IPS-NIHi11 (cell line): ENCODE measurements around the gene EGR2.

Source experiments
- DNase-seq: peaks from one replicate; pipeline ENCODE4 v3.0.0; 2012; ENCODE audit warnings: mixed read lengths, low spot score

EGR2 gene

GRCh38 chr10:62816331-62817120, at the start of gene EGR2:
EGR2 (minus strand) TSS chr10:62816366; CDS start chr10:62816029, 337 bp downstream.
- peak; percentile 85 for DNase-seq

DNA sequence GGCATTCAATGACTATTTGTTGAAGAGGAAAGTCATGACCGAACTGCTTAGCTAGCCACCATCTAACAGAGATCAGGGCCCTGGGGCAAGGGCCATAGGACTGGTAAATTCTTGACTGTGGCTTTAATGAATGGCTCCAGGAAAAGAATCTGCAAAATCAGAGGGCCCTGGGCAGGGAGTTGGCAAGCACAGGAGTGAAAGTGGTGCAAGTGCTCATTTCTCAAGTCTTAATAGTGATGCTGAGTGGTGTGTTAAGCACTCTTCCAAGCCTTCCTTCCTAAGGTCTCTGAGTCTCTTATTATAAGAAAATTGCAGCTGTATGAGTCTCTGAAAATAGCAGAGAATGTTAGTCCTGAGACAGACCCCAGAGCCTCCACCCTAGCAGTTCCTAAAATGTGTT, 46.3 kb upstream of the EGR2 start:
- DNase-seq, result no peak

DNA sequence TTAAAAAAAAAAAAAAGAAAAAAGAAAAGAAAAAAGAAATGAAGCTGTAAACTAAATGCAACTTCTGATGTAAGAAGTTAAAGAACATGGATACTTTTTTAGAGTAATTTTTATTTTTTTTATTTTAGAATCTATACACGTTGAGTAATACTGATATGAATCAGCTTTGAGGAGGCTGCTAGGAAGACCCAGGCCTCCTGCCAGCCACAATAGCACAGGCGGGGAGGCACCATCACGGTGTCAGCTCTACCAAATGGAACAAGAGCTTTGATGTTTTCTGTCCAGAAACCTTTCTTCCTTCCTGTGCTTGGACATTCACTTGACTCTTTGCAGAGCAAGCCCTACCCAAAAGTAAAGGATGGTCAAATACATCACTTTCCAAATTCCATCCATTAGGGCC, 45.3 kb upstream of the EGR2 start:
- DNase-seq, result no peak

DNA sequence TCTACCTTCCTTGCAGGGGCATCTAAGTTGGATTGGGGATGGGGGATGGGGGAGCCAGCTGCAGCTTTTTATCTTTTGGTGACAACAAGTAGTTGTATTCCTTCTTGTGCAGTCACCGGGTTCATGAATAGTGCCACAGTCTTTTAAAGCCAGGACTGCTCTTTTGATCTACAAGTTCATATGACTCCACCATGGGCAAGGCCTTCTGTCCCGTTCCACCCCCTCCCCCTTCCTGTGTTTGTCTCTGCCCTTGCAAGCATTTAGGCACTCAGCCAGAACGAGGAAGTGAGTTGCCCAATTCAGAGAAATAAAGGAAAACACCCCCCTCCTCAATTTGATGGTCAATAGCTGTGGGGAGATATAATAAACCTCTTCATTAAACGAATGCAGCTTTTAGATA, 44.8 kb upstream of the EGR2 start:
- no peak for DNase-seq

GRCh38 chr10:62858364-62858763, 42.2 kb upstream of the EGR2 start:
- DNase-seq, result peak; percentile 17

DNA sequence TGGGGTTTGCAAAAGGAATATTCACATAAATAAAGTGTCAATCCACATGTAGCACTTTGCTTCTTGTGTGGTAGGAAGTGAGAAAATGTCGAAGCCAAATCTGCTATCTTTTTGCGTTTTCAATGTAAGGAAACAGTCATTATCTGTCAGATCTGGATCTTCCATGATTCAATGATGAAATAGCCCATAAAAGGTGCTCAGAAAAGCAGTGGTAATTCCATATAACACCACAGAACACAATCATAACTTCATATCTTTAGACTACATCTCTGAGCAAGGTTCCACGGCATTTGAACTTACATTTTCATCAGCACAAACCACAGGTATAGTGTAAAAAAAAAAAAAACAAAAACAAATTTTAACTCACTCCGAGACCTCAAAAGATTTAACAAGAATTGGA, 39.9 kb upstream of the EGR2 start:
- DNase-seq, result no peak

DNA sequence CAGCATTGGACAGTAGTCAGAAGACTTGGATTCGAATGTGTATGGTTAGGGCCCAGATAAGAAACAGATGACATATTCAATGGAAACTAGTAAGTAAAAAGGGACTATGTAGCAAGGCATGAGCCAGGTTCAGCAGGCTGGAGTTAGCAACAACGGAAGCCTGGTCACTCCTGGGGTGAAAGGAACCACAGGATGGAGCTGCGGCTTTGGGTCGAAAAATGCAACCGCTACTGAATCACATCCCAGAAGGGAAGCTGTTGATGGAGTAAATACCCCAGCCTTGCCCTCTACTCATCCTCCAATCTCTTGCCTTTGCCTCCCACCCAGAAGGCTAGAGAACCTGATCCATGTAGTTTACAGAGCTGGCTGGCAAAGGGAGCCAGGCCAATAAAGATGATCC, 37.5 kb upstream of the EGR2 start:
- DNase-seq, result no peak

GRCh38 chr10:62852961-62853702, 37.0 kb upstream of the EGR2 start:
- DNase-seq, result no peak

DNA sequence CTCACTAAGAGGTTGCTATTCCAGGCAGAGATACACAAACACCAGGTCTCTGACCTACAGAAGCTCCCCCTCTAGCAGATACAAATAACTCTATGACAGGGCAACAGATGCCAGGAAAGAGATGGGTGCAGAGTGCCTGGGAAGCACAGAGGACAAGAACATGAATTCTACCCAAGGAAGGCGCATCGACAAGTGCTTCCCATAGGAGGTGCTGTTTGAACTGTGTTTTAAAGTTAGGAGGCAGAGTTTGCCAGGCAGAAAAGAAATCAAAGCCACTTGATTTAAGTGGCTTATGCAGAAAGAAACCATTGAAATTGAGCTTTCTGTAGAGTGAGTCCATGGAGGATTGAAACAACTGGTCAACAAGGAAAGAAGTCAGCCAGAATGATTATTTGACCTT, 35.3 kb upstream of the EGR2 start:
- peak; percentile 43 for DNase-seq

GRCh38 chr10:62850646-62851045, 34.5 kb upstream of the EGR2 start:
- no peak for DNase-seq

DNA sequence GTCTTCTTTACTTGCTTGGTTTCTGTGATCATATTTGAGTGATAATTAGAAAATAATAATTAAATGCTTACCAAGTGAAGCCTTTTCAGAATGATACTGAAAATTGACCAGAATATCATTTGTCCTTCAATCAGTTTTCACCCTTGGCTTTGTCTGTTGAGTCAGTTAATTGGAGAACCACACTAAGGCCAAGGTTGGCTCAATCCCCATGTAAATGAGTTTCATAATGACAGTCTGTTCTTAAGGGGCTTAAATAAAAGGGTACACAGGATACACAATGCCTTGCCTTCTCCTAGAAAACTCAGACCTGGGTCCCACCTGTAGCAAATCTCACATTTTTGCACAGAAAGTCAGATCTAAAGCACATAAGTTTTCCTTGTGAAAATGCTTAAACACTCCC, 31.3 kb upstream of the EGR2 start:
- DNase-seq, result no peak

- no peak for DNase-seq
These were observed 28.3 kb upstream of the EGR2 start for GRCh38 chr10:62844280-62845011.

- DNase-seq, result no peak
These were observed 27.4 kb upstream of the EGR2 start for GRCh38 chr10:62843600-62843999.

DNA sequence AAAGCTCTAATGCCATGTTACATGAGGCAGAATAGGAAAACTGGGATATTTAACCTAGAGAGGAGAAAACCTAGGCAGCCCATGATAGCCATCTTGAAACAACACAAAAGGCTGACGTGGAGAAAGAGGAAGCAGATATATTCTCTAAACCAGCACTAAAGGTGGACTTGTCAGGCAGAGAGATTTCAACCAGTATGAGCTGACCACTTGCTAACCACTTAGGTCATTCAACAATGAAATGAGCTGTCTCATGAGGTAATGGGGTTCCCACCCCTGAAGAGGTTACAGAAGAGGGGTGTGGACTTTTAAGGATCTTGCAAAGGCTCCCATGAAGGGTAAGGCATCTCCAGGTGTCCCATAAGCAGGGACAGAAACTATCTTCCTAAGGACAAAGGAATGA, 26.8 kb upstream of the EGR2 start:
- no peak for DNase-seq

DNA sequence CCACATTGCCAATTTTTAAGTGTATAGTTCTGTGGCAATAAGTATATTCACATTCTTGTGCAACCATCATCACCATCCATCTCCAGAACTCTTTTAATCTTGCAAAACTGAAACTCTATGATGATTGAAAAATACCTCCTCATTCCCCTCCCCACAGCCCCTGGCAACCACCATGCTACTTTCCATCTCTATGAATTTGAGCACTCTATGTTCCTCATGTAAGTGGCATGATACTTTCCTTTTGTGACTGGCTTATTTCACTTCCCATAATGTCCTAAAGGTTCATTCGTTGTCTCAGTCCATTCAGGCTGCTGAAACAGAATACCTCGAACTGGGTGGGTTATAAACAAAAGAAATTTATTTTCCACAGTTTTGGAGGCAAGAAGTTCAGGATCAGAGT, 23.4 kb upstream of the EGR2 start:
- DNase-seq, result no peak

DNA sequence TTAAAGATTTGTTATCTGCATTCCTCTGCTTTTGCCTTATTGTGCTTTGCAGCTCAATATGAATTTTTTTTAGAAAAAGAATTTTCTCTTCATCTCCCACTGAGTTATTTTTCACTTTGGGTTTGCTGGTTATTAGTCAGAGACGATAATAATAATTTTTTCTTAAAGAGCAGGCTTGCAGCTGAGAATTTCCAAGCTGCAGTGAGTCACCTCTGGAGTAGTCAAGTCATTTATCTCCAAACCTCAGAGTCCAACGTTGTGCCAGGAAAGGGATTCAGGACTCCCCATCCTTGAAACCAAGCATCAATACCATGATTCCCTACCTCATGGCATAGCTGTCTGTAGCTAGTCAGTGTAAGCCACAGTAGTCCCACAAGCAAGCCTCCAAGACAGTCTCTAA, 15.2 kb upstream of the EGR2 start:
- no peak for DNase-seq

GRCh38 chr10:62830679-62831078, 14.5 kb upstream of the EGR2 start:
- no peak for DNase-seq

GRCh38 chr10:62829622-62830021, 13.5 kb upstream of the EGR2 start:
- no peak for DNase-seq

- no peak for DNase-seq
These were observed 10.1 kb upstream of the EGR2 start for GRCh38 chr10:62826273-62826672.

GRCh38 chr10:62820586-62820985, 4.4 kb upstream of the EGR2 start:
- DNase-seq, result no peak

DNA sequence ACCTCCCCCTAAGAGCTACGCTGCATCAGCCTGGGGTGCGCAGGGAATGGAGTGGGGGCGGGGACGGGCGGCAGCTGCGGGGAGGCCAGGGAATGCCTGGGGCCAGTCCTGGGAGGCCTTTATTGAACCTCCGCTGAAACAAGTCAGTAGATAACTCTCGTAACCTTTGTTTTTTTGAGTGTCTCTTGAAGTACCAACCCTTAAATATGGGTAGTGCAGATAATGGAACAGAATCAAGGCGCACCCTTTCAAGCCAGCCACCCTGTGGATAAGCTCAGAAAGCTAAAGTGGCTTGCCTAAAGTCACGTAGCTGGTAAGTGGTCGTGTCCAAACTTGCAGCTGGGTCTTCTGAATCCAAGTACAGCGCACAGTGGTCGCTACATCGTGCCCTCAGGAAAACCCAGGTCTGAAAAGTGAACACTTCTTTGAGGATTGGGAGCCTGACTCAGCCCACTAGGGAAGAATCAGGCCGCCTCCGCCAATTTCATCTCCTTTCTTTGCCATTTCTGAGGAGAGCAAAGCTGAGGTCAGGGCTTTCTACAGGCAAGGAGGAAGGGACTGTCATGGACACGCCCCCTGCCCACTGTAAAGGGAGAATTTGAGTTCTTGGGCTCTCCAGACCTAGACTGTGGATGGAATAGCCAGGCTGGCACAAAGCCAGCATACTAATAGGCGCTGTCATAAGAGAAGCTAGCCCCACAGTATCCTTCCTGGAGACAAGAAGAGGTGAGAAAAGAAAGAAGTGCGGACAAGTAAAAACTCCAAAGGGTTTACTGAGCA, 3.2 kb upstream of the EGR2 start:
- no peak for DNase-seq

DNA sequence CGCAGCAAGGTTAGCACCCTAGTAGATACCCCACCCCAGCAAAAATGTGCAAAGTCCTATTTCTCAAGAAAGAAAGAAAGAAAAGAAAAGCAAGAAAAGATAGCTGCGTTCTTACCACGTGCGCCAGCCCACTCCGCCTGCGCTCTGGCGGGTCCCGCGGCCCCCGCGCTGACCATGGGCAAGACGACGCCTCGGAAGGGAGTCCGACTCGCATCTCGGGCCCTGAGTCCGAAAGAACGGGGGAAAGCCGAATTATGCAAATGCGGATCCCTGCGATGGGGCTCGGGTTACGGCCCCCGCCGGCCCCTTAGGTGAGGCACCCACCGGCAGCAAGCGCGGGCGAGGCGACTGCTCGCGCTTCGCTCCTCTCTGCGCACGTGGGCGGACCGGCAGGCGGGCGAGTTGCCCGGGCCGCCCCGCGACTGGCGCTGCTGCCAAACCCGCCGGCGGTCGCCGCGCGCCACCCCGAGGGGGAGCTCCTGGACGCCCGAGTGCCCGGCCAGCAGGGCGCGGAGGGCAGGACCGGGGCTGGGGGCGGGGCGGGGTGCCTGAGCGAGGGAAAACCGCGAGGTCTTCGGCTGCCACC, 2.4 kb upstream of the EGR2 start:
- peak; percentile 68 for DNase-seq
